ENCODE data around the gene TENM3. TPM values are rescaled to one million over a fixed set of nuclear protein-coding genes. Genes with fewer than 3 reads are reported as not detected.

The TENM3 gene
- total RNA-seq, 4 donors from 2014 or later = 29.8 to 58.5 (median 35.9) TPM

- no peak for TF ChIP-seq CTCF (IDR thresholded peaks at IDR 0.05; ENCODE audit: low read depth)
Measured at GRCh38 chr4:182778222-182778982, 535.2 kb downstream of the TENM3 start.

DNA sequence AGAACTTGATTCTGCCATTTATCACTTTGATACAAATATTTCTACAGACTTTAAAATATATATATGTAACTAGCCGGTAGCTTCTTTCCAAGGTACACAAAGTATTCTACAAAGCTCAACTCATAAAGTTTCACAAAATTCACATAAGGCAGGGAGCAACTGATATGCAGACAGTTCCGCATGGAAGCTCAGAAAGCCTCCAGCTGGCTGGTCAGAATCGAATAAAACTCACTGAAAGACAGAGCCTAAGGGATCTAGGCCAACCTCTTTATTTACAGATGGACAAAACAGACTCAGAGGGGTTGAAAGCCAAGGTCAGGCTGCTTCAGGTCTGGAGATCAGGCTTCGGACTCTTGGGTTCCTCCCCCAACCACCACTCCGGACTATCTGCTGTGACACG is 543.8 kb downstream of the TENM3 start:
- TF ChIP-seq CTCF (IDR thresholded peaks at IDR 0.05; ENCODE audit: low read depth) = no peak

DNA sequence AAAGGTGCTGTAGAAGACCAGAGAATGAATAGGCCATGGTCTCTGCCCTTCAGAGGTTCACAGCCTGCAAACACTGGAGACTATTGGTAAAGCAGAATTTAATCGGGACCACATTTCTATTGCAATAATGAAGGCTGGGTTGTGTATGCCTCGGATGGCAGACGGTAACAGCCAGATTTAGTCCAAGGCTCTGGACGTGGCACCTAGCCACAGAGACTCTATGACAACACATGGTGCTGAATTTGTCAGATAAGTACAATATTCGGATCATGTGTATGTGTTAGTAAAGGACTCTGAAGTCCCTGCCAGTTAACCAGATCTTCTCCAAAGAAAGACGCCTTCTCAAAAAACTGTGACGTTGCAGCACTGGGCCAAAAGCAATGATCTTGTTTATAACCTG is 545.0 kb downstream of the TENM3 start:
- TF ChIP-seq CTCF (IDR thresholded peaks at IDR 0.05; ENCODE audit: low read depth) = no peak

DNA sequence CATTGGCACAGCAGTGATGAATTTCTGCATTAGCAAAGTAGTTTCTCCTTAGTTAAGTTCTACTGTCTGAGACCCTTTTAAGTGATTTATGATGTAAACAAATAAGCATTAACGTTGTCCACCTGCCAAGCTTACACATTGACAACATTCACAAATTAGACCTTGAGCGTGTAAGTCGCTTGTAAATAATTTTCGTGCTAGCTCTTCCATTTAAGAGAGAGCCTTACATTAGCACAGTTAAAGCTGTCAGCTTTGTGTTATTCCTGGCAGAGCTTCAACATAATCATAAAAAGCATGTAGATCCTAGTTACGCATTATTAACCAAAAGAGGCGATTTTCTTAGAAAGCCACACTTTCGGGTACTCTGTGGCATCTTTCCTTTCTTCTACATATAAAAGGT is 546.3 kb downstream of the TENM3 start:
- no peak for TF ChIP-seq CTCF (IDR thresholded peaks at IDR 0.05; ENCODE audit: low read depth)

DNA sequence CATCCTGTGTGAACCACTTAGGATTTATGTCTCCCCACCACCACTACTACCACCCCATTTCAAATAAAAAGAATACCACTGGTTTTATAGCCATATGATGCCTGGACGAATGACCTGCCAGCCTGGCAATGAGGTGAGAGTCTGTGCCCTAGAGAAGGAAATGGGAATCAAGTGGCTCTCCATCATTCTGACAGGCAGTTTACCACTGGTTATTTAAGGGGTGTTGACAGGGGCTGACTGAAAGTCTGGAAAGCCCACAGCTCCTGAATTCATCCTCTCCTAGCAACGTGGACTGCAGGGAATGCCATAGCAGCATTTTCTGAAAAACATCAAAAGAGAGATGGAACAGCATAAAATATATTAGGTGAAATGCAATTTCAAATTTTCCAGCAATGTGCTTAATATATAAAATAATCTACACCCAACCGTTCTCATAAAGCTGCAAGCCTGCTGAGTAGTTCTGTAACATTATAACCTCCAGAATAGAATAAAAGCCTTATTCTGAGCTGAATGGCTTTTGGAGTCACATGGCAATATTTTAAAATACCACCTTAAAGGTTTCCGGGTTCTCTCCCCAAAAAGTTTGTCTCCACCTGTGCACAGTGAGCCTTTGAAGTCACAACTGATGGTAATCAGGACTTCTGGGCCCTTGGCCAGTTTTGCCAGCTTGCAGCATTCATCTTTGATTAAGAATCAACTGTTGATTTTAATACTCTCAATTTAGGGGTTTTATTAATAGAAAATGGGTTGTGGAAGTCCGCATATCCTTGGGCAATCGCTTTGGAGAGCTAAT is 552.4 kb downstream of the TENM3 start:
- TF ChIP-seq CTCF (IDR thresholded peaks at IDR 0.05; ENCODE audit: low read depth) = no peak

DNA sequence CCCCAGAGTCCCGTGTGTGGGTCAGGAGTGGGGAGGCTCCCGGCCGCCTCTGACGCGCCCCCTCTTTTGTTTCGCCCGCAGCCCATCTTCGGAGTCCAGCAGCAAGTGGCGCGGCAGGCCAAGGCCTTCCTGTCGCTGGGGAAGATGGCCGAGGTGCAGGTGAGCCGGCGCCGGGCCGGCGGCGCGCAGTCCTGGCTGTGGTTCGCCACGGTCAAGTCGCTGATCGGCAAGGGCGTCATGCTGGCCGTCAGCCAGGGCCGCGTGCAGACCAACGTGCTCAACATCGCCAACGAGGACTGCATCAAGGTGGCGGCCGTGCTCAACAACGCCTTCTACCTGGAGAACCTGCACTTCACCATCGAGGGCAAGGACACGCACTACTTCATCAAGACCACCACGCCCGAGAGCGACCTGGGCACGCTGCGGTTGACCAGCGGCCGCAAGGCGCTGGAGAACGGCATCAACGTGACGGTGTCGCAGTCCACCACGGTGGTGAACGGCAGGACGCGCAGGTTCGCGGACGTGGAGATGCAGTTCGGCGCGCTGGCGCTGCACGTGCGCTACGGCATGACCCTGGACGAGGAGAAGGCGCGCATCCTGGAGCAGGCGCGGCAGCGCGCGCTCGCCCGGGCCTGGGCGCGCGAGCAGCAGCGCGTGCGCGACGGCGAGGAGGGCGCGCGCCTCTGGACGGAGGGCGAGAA is 556.5 kb downstream of the TENM3 start:
- TF ChIP-seq CTCF (IDR thresholded peaks at IDR 0.05; ENCODE audit: low read depth) = no peak

DNA sequence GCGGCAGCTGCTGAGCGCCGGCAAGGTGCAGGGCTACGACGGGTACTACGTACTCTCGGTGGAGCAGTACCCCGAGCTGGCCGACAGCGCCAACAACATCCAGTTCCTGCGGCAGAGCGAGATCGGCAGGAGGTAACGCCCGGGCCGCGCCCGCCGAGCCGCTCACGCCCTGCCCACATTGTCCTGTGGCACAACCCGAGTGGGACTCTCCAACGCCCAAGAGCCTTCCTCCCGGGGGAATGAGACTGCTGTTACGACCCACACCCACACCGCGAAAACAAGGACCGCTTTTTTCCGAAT is 557.0 kb downstream of the TENM3 start:
- no peak for TF ChIP-seq CTCF (IDR thresholded peaks at IDR 0.05; ENCODE audit: low read depth)
